Mesendoderm (in vitro differentiated cells): ENCODE measurements around the gene MAP4K5. TPM values are rescaled to one million over a fixed set of nuclear protein-coding genes. Genes with fewer than 3 reads are reported as not detected.

ENCODE experiments used
- small RNA-seq: library from polyadenylated mRNA; stranded (forward); fragments of <200 nt; extraction: miRNeasy Mini kit (QIAGEN cat#:217004); gene quantifications from one replicate; pipeline ENCODE3, GENCODE V24; 2013; ENCODE audit not compliant: insufficient read depth

Gene MAP4K5

Small RNAs within 50 kb of the gene (small RNA-seq; reads per million reads assigned to genes)
- not detected for gene RF00019
- gene SNRPGP1: not detected
